NOMO-1 treated with dmso at 0.1 percent for 144 hours (cell line): ENCODE data around the gene WFDC10B.
"Not testable (repeated sequence)": the region's sequence is repeated elsewhere in the genome, so short reads cannot be mapped to it uniquely, and the experiment has no call there.

Experiments used
- DNase-seq: peaks from one replicate; lab custom pipeline; 2025; ENCODE audit not compliant: unreplicated experiment; lab: John Stamatoyannopoulos, UW

The WFDC10B gene

GRCh38 chr20:45649312-45649863 lies 55.4 kb downstream of the WFDC10B start:
- no peak for DNase-seq

- no peak for DNase-seq
Observed at GRCh38 chr20:45647441-45648050, 57.3 kb downstream of the WFDC10B start.

- DNase-seq = no peak
Observed at GRCh38 chr20:45646875-45647274, 57.9 kb downstream of the WFDC10B start.

GRCh38 chr20:45645869-45646268 lies 59.0 kb downstream of the WFDC10B start:
- DNase-seq = not testable (repeated sequence)

- DNase-seq = not testable (repeated sequence)
Observed at GRCh38 chr20:45641076-45641475, 63.7 kb downstream of the WFDC10B start.

- no peak for DNase-seq
Observed at GRCh38 chr20:45639687-45640086, 65.1 kb downstream of the WFDC10B start.

- DNase-seq = no peak
Observed at GRCh38 chr20:45636513-45636912, 68.3 kb downstream of the WFDC10B start.
